Tibial artery (tissue), 4 donors: ENCODE data around the gene GP1BA.

Experiments used
- DNase-seq, 2 donors: peaks; one replicate each; pipeline ENCODE4 v3.0.0-alpha.2; 2019
- H3K27ac ChIP-seq, 2 donors: fragments of 200-600 bp; sonication (generic) in 1 of 2; 1 replicate in 1 of 2; 2 replicates in 1 of 2; pipeline ENCODE4 v1.5.1; 2018 to 2019; ENCODE audit warnings: mild to moderate bottlenecking in 1 of 2
- H3K27me3 ChIP-seq, 2 donors: fragments of 200-600 bp; sonication (generic) in 1 of 2; one replicate each; pipeline versions ENCODE4 v1.5.1 to v1.6.0; 2016 to 2019
- H3K36me3 ChIP-seq, 3 donors: fragments of 200-600 bp; sonication (generic) in 2 of 3; one replicate each; pipeline ENCODE4 v1.5.1; 2016 to 2019; ENCODE audit warnings: mild to moderate bottlenecking in 2 of 3
- H3K4me1 ChIP-seq, 4 donors: fragments of 200-600 bp; sonication (generic) in 2 of 4; 1 replicate in 3 of 4; 2 replicates in 1 of 4; pipeline ENCODE4 v1.5.1; 2016 to 2019
- H3K4me3 ChIP-seq, 2 donors: fragments of 200-600 bp; sonication (generic) in 1 of 2; 1 replicate in 1 of 2; 2 replicates in 1 of 2; pipeline ENCODE4 v1.5.1; 2018 to 2019; ENCODE audit warnings: mild to moderate bottlenecking in 2 of 2
- H3K9me3 ChIP-seq, 3 donors: fragments of 200-600 bp; sonication (generic) in 1 of 3; one replicate each; pipeline ENCODE4 v1.5.1; 2016 to 2019
- CTCF ChIP-seq, 2 experiments: fragments of 200-600 bp in 1 of 2; fragments of 450-650 bp in 1 of 2; IDR thresholded peaks; one replicate each; pipeline ENCODE4 v1.5.1; 2017 to 2019; ENCODE audit warnings: antibody characterized with exemption in 2 of 2, mild to moderate bottlenecking in 1 of 2, moderate library complexity in 1 of 2
- intact Hi-C: fragments of 100-400 bp; cut with DNase I; formaldehyde crosslinking; loops from one replicate; pipeline ENCODE4 v1.15.0; 2023; ENCODE audit warnings: low total_unique reads

GP1BA gene

GRCh38 chr17:4936436-4936835, 4.4 kb downstream of the GP1BA start:
- TF ChIP-seq CTCF (IDR thresholded peaks at IDR 0.05), result no peak
- Histone ChIP-seq H3K27me3 (no peaks in the 10 kb centered on the region), H3K4me1 (peaks cover 4 to 39% (median 23%) of the 10 kb centered on the region in 4 donors), H3K4me3 (no peak overlapping the region), H3K9me3 (no peaks in the 10 kb centered on the region), H3K36me3 (peaks cover 14 to 31% (median 14%) of the 10 kb centered on the region in 3 donors), H3K27ac (no peak overlapping the region)
- intact Hi-C loops, result loop anchor here (5.0 kb wide), 1 partner anchor 46 kb away; no protein-coding TSS in a partner anchor
- DNase-seq, result no peak

- TF ChIP-seq CTCF (IDR thresholded peaks at IDR 0.05), result no peak
- Histone ChIP-seq H3K4me1 (peaks cover 4 to 45% (median 28%) of the 10 kb centered on the region in 4 donors), H3K9me3 (no peaks in the 10 kb centered on the region), H3K27ac (no peak overlapping the region), H3K36me3 (peaks cover 20 to 39% (median 20%) of the 10 kb centered on the region in 3 donors), H3K4me3 (no peak overlapping the region), H3K27me3 (no peaks in the 10 kb centered on the region)
- DNase-seq, result no peak
- intact Hi-C loops, result loop anchor here (5.0 kb wide), 1 partner anchor 45 kb away; no protein-coding TSS in a partner anchor
Measured at GRCh38 chr17:4937553-4937952, 5.5 kb downstream of the GP1BA start.

- TF ChIP-seq CTCF (IDR thresholded peaks at IDR 0.05), result no peak
- Histone ChIP-seq H3K27me3 (no peaks in the 10 kb centered on the region), H3K27ac (peak overlapping the region in 1 of 2 donors; percentile 85), H3K36me3 (peaks cover 25 to 44% (median 25%) of the 10 kb centered on the region in 3 donors), H3K4me3 (no peak overlapping the region), H3K4me1 (peaks cover 4 to 49% (median 30%) of the 10 kb centered on the region in 4 donors), H3K9me3 (no peaks in the 10 kb centered on the region)
- intact Hi-C loops, result loop anchor here (5.0 kb wide), 1 partner anchor 44 kb away; no protein-coding TSS in a partner anchor
- DNase-seq, result no peak
Measured at GRCh38 chr17:4938069-4938491, 6.0 kb downstream of the GP1BA start.

- TF ChIP-seq CTCF (IDR thresholded peaks at IDR 0.05), result no peak
- no peaks in the 10 kb centered on the region for H3K27me3 ChIP-seq
- intact Hi-C loops, result loop anchor here (5.0 kb wide), 1 partner anchor 43 kb away; no protein-coding TSS in a partner anchor
- peak overlapping the region; percentile 85 for H3K27ac ChIP-seq
- H3K9me3 ChIP-seq, result no peaks in the 10 kb centered on the region
- peaks cover 31 to 52% (median 34%) of the 10 kb centered on the region in 3 donors for H3K36me3 ChIP-seq
- peaks cover 4 to 50% (median 34%) of the 10 kb centered on the region in 4 donors for H3K4me1 ChIP-seq
- DNase-seq, result no peak
- H3K4me3 ChIP-seq, result peak overlapping the region; percentile 83 to 91
Measured at GRCh38 chr17:4938688-4939545, 6.8 kb downstream of the GP1BA start.

- peaks cover 36 to 58% (median 39%) of the 10 kb centered on the region in 3 donors for H3K36me3 ChIP-seq
- intact Hi-C loops, result loop anchor here (5.0 kb wide), 1 partner anchor 43 kb away; no protein-coding TSS in a partner anchor
- no peak for DNase-seq
- no peak for TF ChIP-seq CTCF (IDR thresholded peaks at IDR 0.05)
- H3K9me3 ChIP-seq, result no peaks in the 10 kb centered on the region
- H3K27me3 ChIP-seq, result no peaks in the 10 kb centered on the region
- peak overlapping the region; percentile 85 for H3K27ac ChIP-seq
- H3K4me1 ChIP-seq, result peaks cover 4 to 49% (median 38%) of the 10 kb centered on the region in 4 donors
- peak overlapping the region; percentile 83 to 91 for H3K4me3 ChIP-seq
Measured at GRCh38 chr17:4939546-4939795, 7.4 kb downstream of the GP1BA start.
